Neutrophil (primary cell): ENCODE data around the gene SMARCA2.

Experiments used
- H3K27ac ChIP-seq: fragments of 200-600 bp; sonication (generic); 2 replicates; pipeline ENCODE4 v1.5.1; 2016; ENCODE audit warnings: mild to moderate bottlenecking, moderate library complexity
- H3K27me3 ChIP-seq: fragments of 200-600 bp; sonication (generic); 2 replicates; pipeline ENCODE4 v1.6.0; 2016; ENCODE audit warnings: mild to moderate bottlenecking
- H3K36me3 ChIP-seq: fragments of 200-600 bp; sonication (generic); 2 replicates; pipeline ENCODE4 v1.5.1; 2017
- H3K4me1 ChIP-seq, 2 experiments: fragments of 200-600 bp in 1 of 2; sonication (generic) in 1 of 2; 1 replicate in 1 of 2; 2 replicates in 1 of 2; pipeline versions ENCODE4 v1.5.1 to v1.6.1; 2013 to 2016; ENCODE audit warnings: low read depth in 1 of 2, low read length in 1 of 2, mild to moderate bottlenecking in 1 of 2, moderate library complexity in 1 of 2; ENCODE audit not compliant: control insufficient read depth in 1 of 2, insufficient read depth in 1 of 2
- H3K4me3 ChIP-seq, 2 experiments: fragments of 200-600 bp in 1 of 2; sonication (generic) in 1 of 2; 1 replicate in 1 of 2; 2 replicates in 1 of 2; pipeline ENCODE4 v1.5.1; 2013 to 2016; ENCODE audit warnings: low read depth in 1 of 2, low read length in 1 of 2, mild to moderate bottlenecking in 1 of 2, moderate library complexity in 1 of 2
- H3K9me3 ChIP-seq: fragments of 200-600 bp; sonication (generic); 2 replicates; pipeline ENCODE4 v1.5.1; 2016
- TF ChIP-seq, protein P1 (sequence below): fragments of 200-600 bp; sonication (generic); IDR thresholded peaks from 2 replicates; pipeline ENCODE4 v1.5.1; 2016; ENCODE audit warnings: antibody characterized with exemption

Gene SMARCA2

DNA sequence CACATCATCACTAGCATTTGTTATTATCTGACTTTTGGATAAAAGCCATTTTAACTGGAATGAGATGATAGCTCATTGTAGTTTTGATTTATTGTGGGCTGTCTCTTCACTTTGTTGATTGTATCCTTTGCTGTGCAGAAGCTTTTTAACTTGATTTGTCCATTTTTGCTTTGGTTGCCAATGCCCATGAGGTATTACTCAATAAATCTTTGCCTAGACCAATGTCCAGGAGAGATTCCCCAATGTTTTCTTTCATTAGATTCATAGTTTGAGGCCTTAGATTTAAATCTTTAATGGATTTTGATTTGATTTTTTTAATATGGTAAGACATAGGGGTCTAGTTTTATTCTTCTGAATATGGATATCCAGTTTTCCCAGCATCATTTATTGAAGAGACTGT is 28.8 kb upstream of the SMARCA2 start:
- no peaks in the 10 kb centered on the region for H3K36me3 ChIP-seq
- TF ChIP-seq, protein P1, sequence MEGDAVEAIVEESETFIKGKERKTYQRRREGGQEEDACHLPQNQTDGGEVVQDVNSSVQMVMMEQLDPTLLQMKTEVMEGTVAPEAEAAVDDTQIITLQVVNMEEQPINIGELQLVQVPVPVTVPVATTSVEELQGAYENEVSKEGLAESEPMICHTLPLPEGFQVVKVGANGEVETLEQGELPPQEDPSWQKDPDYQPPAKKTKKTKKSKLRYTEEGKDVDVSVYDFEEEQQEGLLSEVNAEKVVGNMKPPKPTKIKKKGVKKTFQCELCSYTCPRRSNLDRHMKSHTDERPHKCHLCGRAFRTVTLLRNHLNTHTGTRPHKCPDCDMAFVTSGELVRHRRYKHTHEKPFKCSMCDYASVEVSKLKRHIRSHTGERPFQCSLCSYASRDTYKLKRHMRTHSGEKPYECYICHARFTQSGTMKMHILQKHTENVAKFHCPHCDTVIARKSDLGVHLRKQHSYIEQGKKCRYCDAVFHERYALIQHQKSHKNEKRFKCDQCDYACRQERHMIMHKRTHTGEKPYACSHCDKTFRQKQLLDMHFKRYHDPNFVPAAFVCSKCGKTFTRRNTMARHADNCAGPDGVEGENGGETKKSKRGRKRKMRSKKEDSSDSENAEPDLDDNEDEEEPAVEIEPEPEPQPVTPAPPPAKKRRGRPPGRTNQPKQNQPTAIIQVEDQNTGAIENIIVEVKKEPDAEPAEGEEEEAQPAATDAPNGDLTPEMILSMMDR = no peak
- H3K4me3 ChIP-seq = no peak overlapping the region
- peaks cover 4% of the 10 kb centered on the region for H3K27me3 ChIP-seq
- H3K27ac ChIP-seq = no peak overlapping the region
- H3K9me3 ChIP-seq = no peaks in the 10 kb centered on the region
- peaks cover 0 to 7% of the 10 kb centered on the region in 2 experiments for H3K4me1 ChIP-seq

DNA sequence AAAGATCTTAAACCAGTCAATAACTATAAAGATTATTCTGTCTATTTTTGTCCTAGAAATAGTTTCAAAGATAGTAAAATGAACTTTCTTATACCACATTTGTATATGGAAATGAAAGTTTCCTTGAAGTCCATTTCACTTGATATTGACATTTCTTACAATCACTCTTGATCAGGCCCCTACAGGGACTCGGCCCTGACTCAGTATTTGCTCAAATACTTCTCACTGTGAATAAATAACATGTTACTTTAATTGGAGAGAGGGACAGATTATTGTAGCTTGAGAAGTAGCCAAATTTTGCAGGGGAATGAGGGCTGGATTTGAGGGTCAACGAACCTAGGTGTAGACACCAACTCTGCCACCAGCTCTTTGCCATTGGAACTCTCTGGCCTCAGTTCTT is 25.6 kb upstream of the SMARCA2 start:
- Histone ChIP-seq H3K9me3 (no peaks in the 10 kb centered on the region), H3K4me3 (no peak overlapping the region), H3K4me1 (no peaks in the 10 kb centered on the region), H3K27me3 (peaks cover 8% of the 10 kb centered on the region), H3K27ac (no peak overlapping the region), H3K36me3 (no peaks in the 10 kb centered on the region)
- TF ChIP-seq, protein P1 = no peak

DNA sequence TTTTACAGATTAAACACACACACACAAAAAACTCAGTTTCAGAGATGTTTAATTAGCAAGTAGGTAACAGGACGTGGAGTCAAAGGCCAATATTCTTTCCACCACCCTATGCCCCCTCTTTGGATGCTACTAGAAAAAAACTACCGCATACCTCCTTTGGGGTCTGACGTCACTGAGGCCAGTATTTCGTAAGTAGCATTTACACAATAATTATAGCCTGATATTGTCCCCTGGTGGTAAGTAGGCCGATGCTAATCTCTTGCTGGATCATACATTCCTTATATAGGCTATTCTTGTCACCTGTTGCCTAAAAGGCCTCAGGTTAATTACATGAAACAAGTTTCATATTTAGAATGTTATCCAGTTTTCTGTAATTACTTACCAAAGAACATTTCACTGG is 21.0 kb upstream of the SMARCA2 start:
- TF ChIP-seq, protein P1 = no peak
- no peaks in the 10 kb centered on the region for H3K36me3 ChIP-seq
- no peak overlapping the region for H3K27ac ChIP-seq
- H3K9me3 ChIP-seq = no peaks in the 10 kb centered on the region
- H3K4me3 ChIP-seq = no peak overlapping the region
- peaks cover 17% of the 10 kb centered on the region for H3K27me3 ChIP-seq
- H3K4me1 ChIP-seq = no peaks in the 10 kb centered on the region

DNA sequence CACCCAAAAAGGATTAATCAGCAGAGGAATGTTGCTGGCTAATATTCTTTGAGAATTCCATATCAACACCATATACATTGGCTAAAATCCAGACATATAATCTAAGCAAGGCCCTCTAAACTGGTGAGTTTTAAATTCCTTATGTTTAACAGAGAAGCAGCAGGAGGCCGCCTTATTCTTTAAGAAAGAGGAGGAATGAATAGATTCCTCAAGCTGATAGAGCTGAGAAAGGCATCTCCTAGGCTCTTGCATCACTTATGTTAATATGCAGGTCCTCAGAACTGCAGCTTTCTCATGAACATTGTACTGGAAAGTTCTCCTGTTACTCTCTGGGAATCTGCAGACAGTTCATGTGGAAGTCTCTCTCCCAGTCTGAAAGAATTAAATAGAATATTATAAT is 20.1 kb upstream of the SMARCA2 start:
- no peaks in the 10 kb centered on the region for H3K9me3 ChIP-seq
- H3K4me3 ChIP-seq = no peak overlapping the region
- H3K36me3 ChIP-seq = no peaks in the 10 kb centered on the region
- peaks cover 17% of the 10 kb centered on the region for H3K27me3 ChIP-seq
- no peaks in the 10 kb centered on the region for H3K4me1 ChIP-seq
- no peak overlapping the region for H3K27ac ChIP-seq
- TF ChIP-seq, protein P1 = no peak

DNA sequence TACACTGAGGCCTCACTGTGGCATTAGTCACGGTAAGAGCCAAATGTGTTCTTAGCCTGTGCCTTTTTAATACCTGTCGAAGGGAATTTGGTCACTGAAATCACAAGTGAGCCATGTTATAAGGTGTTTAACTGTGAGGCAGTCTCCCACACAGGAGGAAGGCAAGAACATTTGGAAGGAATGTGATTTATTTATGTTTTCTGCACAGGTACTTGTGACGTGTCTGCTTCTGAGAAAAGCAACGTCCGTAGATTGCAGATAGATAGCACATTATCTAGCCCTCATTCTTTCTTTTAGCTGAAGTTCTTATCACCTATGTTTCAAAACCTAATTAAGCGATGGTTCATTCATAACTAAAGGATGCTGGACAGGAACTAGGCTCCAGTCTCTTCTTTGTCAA is 19.0 kb upstream of the SMARCA2 start:
- Histone ChIP-seq H3K9me3 (no peaks in the 10 kb centered on the region), H3K4me3 (no peak overlapping the region), H3K4me1 (no peaks in the 10 kb centered on the region), H3K27ac (no peak overlapping the region), H3K27me3 (peaks cover 17% of the 10 kb centered on the region), H3K36me3 (no peaks in the 10 kb centered on the region)
- TF ChIP-seq, protein P1 = no peak

DNA sequence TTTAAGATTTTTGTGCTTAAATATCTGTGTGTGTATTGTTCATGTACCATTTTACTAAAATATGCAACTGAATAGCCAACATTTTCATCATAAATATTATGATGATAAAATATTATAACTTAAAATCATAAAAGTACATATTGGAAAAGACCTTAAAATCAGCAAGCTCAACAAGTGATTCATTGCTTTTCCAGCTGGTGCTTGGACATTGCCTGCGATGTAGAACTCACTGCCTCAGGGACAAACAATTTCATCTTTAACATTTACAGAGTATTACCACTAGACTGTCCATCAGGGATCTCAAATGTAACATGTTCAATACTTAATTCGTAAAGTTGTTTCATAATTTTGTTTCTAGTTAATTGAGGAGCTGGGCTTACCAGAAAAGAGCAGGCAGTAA is 17.5 kb upstream of the SMARCA2 start:
- no peaks in the 10 kb centered on the region for H3K4me1 ChIP-seq
- H3K27ac ChIP-seq = no peak overlapping the region
- no peak overlapping the region for H3K4me3 ChIP-seq
- no peaks in the 10 kb centered on the region for H3K36me3 ChIP-seq
- peaks cover 13% of the 10 kb centered on the region for H3K27me3 ChIP-seq
- TF ChIP-seq, protein P1 = no peak
- no peaks in the 10 kb centered on the region for H3K9me3 ChIP-seq
